Renal pelvis (tissue), 4 donors: ENCODE results near the gene SPINT2. TPM values are rescaled to one million over a fixed set of nuclear protein-coding genes. Genes with fewer than 3 reads are reported as not detected.
"Not testable (repeated sequence)": the region's sequence is repeated elsewhere in the genome, so short reads cannot be mapped to it uniquely, and the experiment has no call there.

ENCODE experiments used
- DNase-seq: peaks from one replicate; pipeline ENCODE4 v3.0.0-alpha.2; 2013
- polyA plus RNA-seq, 3 donors: library from polyadenylated mRNA; unstranded; fragments of 120-200 nt; gene quantifications; one replicate each; pipeline ENCODE4 v1.2.1, GENCODE V29; 2013; ENCODE audit not compliant: insufficient read length in 3 of 3

The SPINT2 gene
- polyA plus RNA-seq, 3 donors = 371 to 385 (median 383) TPM

DNA sequence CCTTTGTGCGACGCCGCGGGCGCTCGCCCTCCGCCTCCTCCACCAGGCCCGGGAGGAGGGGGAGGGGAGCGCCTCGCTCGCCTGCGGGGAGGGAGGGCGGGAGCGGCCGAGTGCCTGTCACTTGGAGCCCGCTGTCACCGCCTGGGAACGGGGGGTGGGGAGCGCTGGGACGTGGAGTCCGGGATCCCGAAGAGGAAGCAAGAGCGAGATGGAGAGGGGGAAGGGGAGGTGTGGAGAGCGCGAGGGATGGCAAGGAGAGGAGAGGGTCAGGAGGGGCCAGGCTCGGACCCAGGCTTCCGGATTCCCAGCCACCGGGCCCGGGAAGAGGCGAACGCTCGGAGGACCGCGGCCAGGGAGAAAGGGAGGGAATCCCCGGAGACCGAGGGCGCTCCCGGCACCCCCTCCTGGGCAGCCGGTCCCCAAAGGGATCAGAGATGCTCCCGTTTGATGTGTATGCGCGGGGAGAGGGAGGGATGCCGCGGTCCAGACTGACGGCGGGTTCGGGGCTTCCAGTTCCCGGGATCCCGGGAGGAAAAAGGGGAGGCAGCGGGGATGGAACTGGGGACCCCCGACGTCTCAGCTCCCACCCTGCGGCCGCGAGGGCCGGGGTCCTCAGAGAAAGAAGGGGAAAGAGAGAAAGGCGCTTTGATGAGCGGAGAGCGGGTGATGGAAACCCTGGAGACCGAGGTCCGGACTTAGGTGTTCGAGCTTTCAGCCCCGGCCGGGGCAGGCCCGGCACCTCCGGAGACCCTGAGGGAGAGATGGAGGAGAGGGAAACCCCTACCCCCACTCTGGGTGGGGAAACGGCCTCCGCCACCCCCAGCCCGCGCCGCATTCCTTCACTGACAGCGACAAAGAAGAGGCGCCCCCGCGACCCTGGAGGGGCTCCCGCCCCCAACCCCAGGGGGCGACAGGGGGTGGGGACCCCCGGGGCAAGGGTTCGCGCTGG, 35.6 kb upstream of the SPINT2 start:
- no peak for DNase-seq

DNA sequence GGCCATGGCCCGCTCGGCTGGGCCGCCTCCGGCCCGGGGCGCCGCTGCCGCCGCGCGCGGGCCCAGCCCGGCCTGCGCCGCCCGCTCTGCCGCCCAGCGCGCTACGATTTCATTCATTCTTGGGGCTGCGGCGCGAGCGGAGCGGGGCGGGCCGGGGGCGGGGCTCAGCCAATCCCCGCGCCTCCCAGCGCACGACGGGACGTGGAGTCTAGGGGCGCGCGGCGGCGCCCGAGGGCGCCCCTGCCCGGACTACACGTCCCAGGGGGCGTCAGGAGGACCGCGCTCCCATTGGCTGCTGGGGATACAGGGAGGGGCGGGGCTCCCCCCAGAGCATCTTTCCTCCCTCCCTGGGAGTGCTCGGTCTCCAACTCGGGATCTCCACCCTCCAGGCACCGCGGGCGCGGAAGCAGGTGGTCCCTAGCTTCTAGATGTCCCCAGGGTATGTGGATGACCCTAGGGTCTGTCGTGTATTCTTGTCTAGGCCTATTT, 34.7 kb upstream of the SPINT2 start:
- DNase-seq = peak; percentile 78

- not testable (repeated sequence) for DNase-seq
Measured at GRCh38 chr19:38230506-38231133, 33.8 kb upstream of the SPINT2 start.

- DNase-seq = no peak
Measured at GRCh38 chr19:38231918-38232317, 32.5 kb upstream of the SPINT2 start.

DNA sequence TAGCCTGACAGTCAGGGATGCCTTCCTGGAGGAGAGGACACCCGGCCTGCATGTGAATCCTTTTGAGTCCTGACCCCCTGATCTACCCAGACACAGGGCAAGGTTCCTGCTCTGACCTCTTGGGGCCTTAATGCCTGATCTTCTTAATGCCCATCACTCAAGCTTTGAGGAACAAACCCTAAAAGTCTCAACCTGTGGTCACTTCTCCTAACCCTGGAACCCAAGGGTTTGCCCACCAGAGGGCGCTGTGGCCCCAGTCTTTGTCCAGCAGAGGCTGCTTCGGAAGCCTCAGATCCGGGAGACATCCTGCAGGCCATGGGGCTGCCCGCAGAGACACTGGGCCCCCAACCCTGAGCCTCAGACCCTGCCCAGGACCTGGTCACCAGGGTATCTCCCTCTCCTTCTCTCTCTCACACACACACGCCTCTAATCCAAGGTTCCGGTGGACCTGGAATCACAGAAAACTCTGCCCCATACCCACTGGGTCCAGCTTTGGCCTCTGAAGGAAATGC, 30.6 kb upstream of the SPINT2 start:
- no peak for DNase-seq

- DNase-seq = no peak
Measured at GRCh38 chr19:38234615-38235014, 29.8 kb upstream of the SPINT2 start.

- DNase-seq = no peak
Measured at GRCh38 chr19:38239816-38240215, 24.6 kb upstream of the SPINT2 start.

DNA sequence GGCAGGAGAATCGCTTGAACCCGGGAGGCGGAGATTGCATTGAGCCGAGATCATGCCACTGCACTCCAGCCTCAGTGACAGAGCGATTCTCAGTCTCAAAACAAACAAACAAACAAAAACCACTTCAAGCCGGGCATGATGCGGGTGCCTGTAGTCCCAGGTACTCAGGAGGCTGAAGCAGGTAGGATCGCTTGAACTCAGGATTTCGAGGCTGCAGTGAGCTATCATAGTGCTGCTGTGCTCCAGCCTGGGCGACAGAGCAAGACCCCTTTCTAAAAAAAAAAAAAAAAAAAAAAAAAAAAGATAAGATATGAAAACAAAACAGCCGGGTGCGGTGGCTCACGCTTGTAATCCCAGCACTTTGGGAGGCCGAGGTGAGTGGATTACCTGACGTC, 21.1 kb upstream of the SPINT2 start:
- no peak for DNase-seq

DNA sequence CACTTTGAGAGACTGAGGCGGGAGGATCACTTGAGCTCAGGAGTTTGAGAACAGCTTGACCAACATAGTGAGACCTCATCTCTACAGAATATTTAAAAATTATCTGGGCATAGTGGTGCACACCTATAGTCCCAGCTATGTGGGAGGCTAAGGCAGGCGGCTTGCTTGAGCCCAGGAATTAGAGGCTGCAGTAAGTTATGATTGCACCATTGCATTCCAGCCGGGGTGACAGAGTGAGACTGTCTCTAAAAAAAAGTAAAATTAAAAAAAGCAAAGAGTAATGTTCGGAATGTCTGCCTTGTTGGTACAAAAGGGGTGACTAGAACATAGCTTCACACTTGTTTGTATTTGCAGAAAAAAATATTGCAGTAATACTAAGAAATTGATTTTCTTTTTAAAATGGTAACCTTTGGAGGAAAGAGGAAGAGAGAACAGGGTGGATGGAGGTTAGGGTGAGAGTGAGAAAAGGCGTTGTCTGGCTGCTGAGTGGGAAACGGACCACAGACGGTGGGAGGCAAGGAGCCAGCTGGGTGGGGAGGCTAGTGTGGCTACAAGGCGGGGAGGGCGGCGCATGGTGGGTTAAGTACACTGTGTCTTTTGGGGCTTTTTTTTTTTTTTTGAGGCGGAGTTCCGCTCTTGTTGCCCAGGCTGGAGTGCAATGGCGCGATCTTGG, 18.4 kb upstream of the SPINT2 start:
- DNase-seq = no peak

- DNase-seq = no peak
Measured at GRCh38 chr19:38247126-38247525, 17.2 kb upstream of the SPINT2 start.

- no peak for DNase-seq
Measured at GRCh38 chr19:38247734-38248268, 16.6 kb upstream of the SPINT2 start.

- DNase-seq = no peak
Measured at GRCh38 chr19:38248421-38248820, 16.0 kb upstream of the SPINT2 start.

GRCh38 chr19:38250428-38250820, 13.9 kb upstream of the SPINT2 start:
- no peak for DNase-seq

DNA sequence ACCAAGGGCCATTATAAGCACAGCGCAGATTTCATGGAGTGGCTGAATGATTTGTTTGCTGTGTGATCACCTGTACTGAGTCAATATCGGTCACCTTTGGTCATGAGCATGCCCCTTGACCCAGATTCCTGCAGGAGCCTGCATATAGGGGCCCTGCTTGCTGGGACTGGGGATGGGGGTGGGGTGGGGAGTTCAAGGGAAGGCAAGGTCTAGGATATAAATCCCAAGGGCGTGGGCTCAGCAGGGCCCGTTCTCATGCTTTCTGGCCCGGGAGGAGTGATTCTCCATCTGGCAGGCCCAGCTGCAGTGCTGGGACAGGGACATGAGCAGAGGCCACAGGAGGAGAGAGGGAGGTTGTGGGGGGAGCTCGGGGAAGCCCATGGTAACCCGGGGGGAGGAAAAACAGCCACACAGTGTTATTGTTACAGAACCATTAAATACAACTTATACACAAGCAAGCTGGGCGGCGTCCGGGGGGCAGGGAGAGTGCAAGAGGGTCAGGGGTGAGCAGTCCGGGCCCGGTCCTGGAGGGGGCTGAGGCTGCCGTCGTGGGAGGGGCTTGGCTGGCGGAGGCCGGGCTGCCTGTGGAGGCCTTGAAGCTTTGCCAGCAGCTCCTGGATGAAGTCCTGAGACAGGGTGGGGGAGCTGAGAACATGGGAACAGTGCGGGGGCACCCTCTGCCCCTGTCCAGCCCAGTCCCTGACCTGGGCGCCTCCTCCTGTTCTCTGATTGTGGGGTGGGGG, 13.4 kb upstream of the SPINT2 start:
- no peak for DNase-seq

GRCh38 chr19:38251564-38252051, 12.8 kb upstream of the SPINT2 start:
- DNase-seq = no peak

- DNase-seq = no peak
Measured at GRCh38 chr19:38252385-38252784, 12.0 kb upstream of the SPINT2 start.

DNA sequence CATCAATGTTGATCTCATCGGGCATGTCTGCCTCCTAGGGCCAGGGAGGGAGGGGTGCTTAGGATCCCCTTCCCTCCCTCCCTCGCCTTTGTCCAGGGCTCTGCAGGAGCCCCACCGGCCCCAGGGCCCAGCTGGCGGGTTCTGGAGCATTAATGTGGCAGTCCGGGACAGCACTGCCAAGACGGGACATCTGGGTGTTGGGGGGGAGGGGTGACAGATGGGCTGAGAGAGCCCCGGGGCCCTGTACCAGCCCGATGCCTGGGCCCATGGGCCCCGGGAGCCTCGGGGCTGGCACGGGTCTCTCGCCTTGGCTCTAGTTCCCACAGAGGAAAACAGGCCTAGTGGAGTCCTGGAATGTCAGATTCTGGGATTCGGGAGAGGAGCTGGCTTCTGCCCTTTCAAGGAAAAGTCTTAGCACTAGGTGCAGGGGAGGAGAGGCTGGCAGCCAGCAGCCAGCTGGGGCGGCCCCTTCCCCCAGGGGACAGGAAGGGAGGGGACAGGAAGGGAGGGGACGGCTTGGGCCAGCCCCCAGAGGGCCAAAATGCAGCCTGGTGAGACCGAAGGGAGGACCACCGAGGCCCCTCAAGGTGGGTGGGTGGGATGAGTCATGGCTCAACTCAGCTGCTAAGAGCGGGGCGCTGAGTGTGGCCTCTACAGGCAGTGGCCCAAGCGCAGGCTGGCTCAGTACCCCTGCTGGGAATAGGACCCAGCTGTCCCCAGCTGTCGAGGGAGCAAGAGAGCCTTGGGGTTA, 11.3 kb upstream of the SPINT2 start:
- no peak for DNase-seq

- DNase-seq = no peak
Measured at GRCh38 chr19:38253788-38254187, 10.6 kb upstream of the SPINT2 start.

- DNase-seq = no peak
Measured at GRCh38 chr19:38255383-38256014, 8.9 kb upstream of the SPINT2 start.

- not testable (repeated sequence) for DNase-seq
Measured at GRCh38 chr19:38261942-38262341, 2.4 kb upstream of the SPINT2 start.
